GM19324 (cell line): Measurements from ENCODE around the gene FBXW4.
"Not testable (repeated sequence)": the region's sequence is repeated elsewhere in the genome, so short reads cannot be mapped to it uniquely, and the experiment has no call there.

Experiments used
- ATAC-seq: cut with Tn5 transposase; IDR thresholded peaks from one replicate; pipeline ENCODE4 v1.9.1; 2021; ENCODE audit warnings: mild to moderate bottlenecking, moderate library complexity; ENCODE audit not compliant: unreplicated experiment, low FRiP score

The FBXW4 gene

GRCh38 chr10:101618871-101619270, 76.1 kb downstream of the FBXW4 start:
- no peak for ATAC-seq

GRCh38 chr10:101617824-101618568, 77.0 kb downstream of the FBXW4 start:
- ATAC-seq = no peak

GRCh38 chr10:101617102-101617823, 77.7 kb downstream of the FBXW4 start:
- no peak for ATAC-seq

- ATAC-seq = no peak
These were observed 78.4 kb downstream of the FBXW4 start for GRCh38 chr10:101616415-101617101.

GRCh38 chr10:101615525-101616116, 79.3 kb downstream of the FBXW4 start:
- ATAC-seq = no peak

- no peak for ATAC-seq
These were observed 80.1 kb downstream of the FBXW4 start for GRCh38 chr10:101614663-101615524.

GRCh38 chr10:101613646-101614045, 81.3 kb downstream of the FBXW4 start:
- no peak for ATAC-seq

GRCh38 chr10:101612872-101613271, 82.1 kb downstream of the FBXW4 start:
- ATAC-seq = no peak

GRCh38 chr10:101612086-101612485, 82.9 kb downstream of the FBXW4 start:
- ATAC-seq = no peak

- no peak for ATAC-seq
These were observed 83.7 kb downstream of the FBXW4 start for GRCh38 chr10:101611096-101611905.

- ATAC-seq = no peak
These were observed 85.5 kb downstream of the FBXW4 start for GRCh38 chr10:101609481-101609880.

GRCh38 chr10:101607124-101607523, 87.8 kb downstream of the FBXW4 start:
- ATAC-seq = no peak

GRCh38 chr10:101602761-101603398, 92.1 kb downstream of the FBXW4 start:
- ATAC-seq = no peak

GRCh38 chr10:101601541-101601940, 93.4 kb downstream of the FBXW4 start:
- ATAC-seq = no peak

- no peak for ATAC-seq
These were observed 97.7 kb downstream of the FBXW4 start for GRCh38 chr10:101597091-101597900.

- no peak for ATAC-seq
These were observed 99.2 kb downstream of the FBXW4 start for GRCh38 chr10:101595591-101596433.

GRCh38 chr10:101593331-101593730, 101.6 kb downstream of the FBXW4 start:
- not testable (repeated sequence) for ATAC-seq
